Fibroblast of villous mesenchyme (primary cell): ENCODE data around the gene PRELP. TPM values are rescaled to one million over a fixed set of nuclear protein-coding genes. Genes with fewer than 3 reads are reported as not detected.

Experiments used
- DNase-seq: peaks from one replicate; pipeline ENCODE4 v3.0.0-alpha.2; 2010; ENCODE audit warnings: low read depth
- H3K4me3 ChIP-seq: 2 replicates; pipeline ENCODE4 v1.5.1; 2011; ENCODE audit warnings: low read depth, mild to moderate bottlenecking, low read length
- CTCF ChIP-seq: IDR thresholded peaks from 2 replicates; pipeline ENCODE4 v1.5.1; 2012; ENCODE audit warnings: low read depth, mild to moderate bottlenecking, low read length; ENCODE audit not compliant: insufficient read depth
- total RNA-seq: library from RNA; depleted of rRNA; stranded (reverse); fragments of >200 nt; gene quantifications from 2 replicates; pipeline ENCODE4 v1.2.3, GENCODE V29; 2012

PRELP gene
- total RNA-seq, 1 donor: 0.43 TPM

GRCh38 chr1:203519053-203519840, 43.6 kb downstream of the PRELP start:
- no peak overlapping the region for H3K4me3 ChIP-seq
- TF ChIP-seq CTCF: no peak
- DNase-seq: no peak

GRCh38 chr1:203519896-203520295, 44.3 kb downstream of the PRELP start:
- no peak overlapping the region for H3K4me3 ChIP-seq
- no peak for TF ChIP-seq CTCF
- no peak for DNase-seq

GRCh38 chr1:203520315-203520714, 44.7 kb downstream of the PRELP start:
- DNase-seq: peak; percentile 57
- no peak overlapping the region for H3K4me3 ChIP-seq
- TF ChIP-seq CTCF: no peak

GRCh38 chr1:203521074-203521794, 45.6 kb downstream of the PRELP start:
- no peak overlapping the region for H3K4me3 ChIP-seq
- no peak for DNase-seq
- TF ChIP-seq CTCF: no peak

GRCh38 chr1:203521812-203522211, 46.2 kb downstream of the PRELP start:
- no peak for DNase-seq
- TF ChIP-seq CTCF: no peak
- no peak overlapping the region for H3K4me3 ChIP-seq

- no peak for TF ChIP-seq CTCF
- H3K4me3 ChIP-seq: no peak overlapping the region
- no peak for DNase-seq
These were observed 46.6 kb downstream of the PRELP start for GRCh38 chr1:203522237-203522636.
